RPMI8226 (cell line): ENCODE measurements around the gene USP38.
"Not testable (repeated sequence)": the region's sequence is repeated elsewhere in the genome, so short reads cannot be mapped to it uniquely, and the experiment has no call there.

Experiments used
- DNase-seq: peaks from one replicate; pipeline ENCODE4 v3.0.0-alpha.2; 2015

The USP38 gene

GRCh38 chr4:143207555-143207954 lies 22.8 kb downstream of the USP38 start:
- no peak for DNase-seq

GRCh38 chr4:143212566-143212965 lies 27.8 kb downstream of the USP38 start:
- DNase-seq = no peak

- DNase-seq = no peak
Measured at GRCh38 chr4:143215873-143216272, 31.2 kb downstream of the USP38 start.

GRCh38 chr4:143224255-143224654 lies 39.5 kb downstream of the USP38 start:
- DNase-seq = no peak

GRCh38 chr4:143225167-143225566 lies 40.5 kb downstream of the USP38 start:
- DNase-seq = no peak

- DNase-seq = no peak
Measured at GRCh38 chr4:143230683-143231082, 46.0 kb downstream of the USP38 start.

GRCh38 chr4:143232277-143232676 lies 47.6 kb downstream of the USP38 start:
- DNase-seq = no peak

GRCh38 chr4:143234153-143234552 lies 49.4 kb downstream of the USP38 start:
- DNase-seq = no peak

- not testable (repeated sequence) for DNase-seq
Measured at GRCh38 chr4:143237195-143237594, 52.5 kb downstream of the USP38 start.

GRCh38 chr4:143240939-143241679 lies 56.4 kb downstream of the USP38 start:
- no peak for DNase-seq

GRCh38 chr4:143241892-143242291 lies 57.2 kb downstream of the USP38 start:
- no peak for DNase-seq

GRCh38 chr4:143243041-143243440 lies 58.3 kb downstream of the USP38 start:
- DNase-seq = no peak

- no peak for DNase-seq
Measured at GRCh38 chr4:143246977-143247376, 62.3 kb downstream of the USP38 start.

GRCh38 chr4:143247866-143248265 lies 63.1 kb downstream of the USP38 start:
- DNase-seq = no peak

GRCh38 chr4:143248827-143249226 lies 64.1 kb downstream of the USP38 start:
- no peak for DNase-seq

GRCh38 chr4:143250617-143251016 lies 65.9 kb downstream of the USP38 start:
- no peak for DNase-seq

- no peak for DNase-seq
Measured at GRCh38 chr4:143251348-143251747, 66.6 kb downstream of the USP38 start.

GRCh38 chr4:143251779-143252178 lies 67.1 kb downstream of the USP38 start:
- no peak for DNase-seq

- DNase-seq = no peak
Measured at GRCh38 chr4:143252478-143252877, 67.8 kb downstream of the USP38 start.

- DNase-seq = peak; percentile 3
Measured at GRCh38 chr4:143253166-143253565, 68.4 kb downstream of the USP38 start.

- DNase-seq = peak; percentile 3
Measured at GRCh38 chr4:143254491-143255226, 69.9 kb downstream of the USP38 start.

- no peak for DNase-seq
Measured at GRCh38 chr4:143256456-143256855, 71.7 kb downstream of the USP38 start.

- no peak for DNase-seq
Measured at GRCh38 chr4:143257356-143257755, 72.6 kb downstream of the USP38 start.

- no peak for DNase-seq
Measured at GRCh38 chr4:143260750-143261149, 76.0 kb downstream of the USP38 start.

GRCh38 chr4:143262838-143263237 lies 78.1 kb downstream of the USP38 start:
- DNase-seq = no peak
